H9 (cell line): Measurements from ENCODE around the gene PRKCD. TPM values are rescaled to one million over a fixed set of nuclear protein-coding genes. Genes with fewer than 3 reads are reported as not detected.

ENCODE experiments used
- DNase-seq: peaks from one replicate; pipeline ENCODE4 v3.0.0-alpha.2; 2017
- H2AFZ ChIP-seq: one replicate; pipeline ENCODE4 v1.6.1; 2013; ENCODE audit warnings: mild to moderate bottlenecking, low read length, control low read depth, moderate library complexity
- H2AK5ac ChIP-seq: 2 replicates; pipeline ENCODE4 v1.6.1; 2013; ENCODE audit warnings: low read length, control low read depth, mixed read lengths; ENCODE audit not compliant: insufficient read length
- H2BK120ac ChIP-seq: one replicate; pipeline ENCODE4 v1.6.1; 2013; ENCODE audit warnings: low read depth, mild to moderate bottlenecking, low read length, control low read depth, inconsistent platforms; ENCODE audit not compliant: poor library complexity, severe bottlenecking
- H2BK12ac ChIP-seq: 2 replicates; pipeline ENCODE4 v1.6.1; 2013; ENCODE audit warnings: low read length, control low read depth, mixed read lengths, low read depth; ENCODE audit not compliant: insufficient read length
- H2BK15ac ChIP-seq: 2 replicates; pipeline ENCODE4 v1.6.1; 2013; ENCODE audit warnings: low read depth, low read length, control low read depth
- H2BK20ac ChIP-seq: one replicate; pipeline ENCODE4 v1.6.1; 2013; ENCODE audit warnings: low read depth, mild to moderate bottlenecking, low read length, control low read depth, inconsistent platforms; ENCODE audit not compliant: poor library complexity, severe bottlenecking
- H2BK5ac ChIP-seq: 2 replicates; pipeline ENCODE4 v1.6.1; 2013; ENCODE audit warnings: low read length, control low read depth, mixed read lengths; ENCODE audit not compliant: insufficient read length
- H3K14ac ChIP-seq: 2 replicates; pipeline ENCODE4 v1.6.1; 2013; ENCODE audit warnings: low read length, control low read depth; ENCODE audit not compliant: insufficient read depth
- H3K18ac ChIP-seq: 2 replicates; pipeline ENCODE4 v1.6.1; 2013; ENCODE audit warnings: low read depth, mild to moderate bottlenecking, mixed read lengths, low read length, control low read depth; ENCODE audit not compliant: insufficient read length
- H3K23ac ChIP-seq: 2 replicates; pipeline ENCODE4 v1.6.1; 2013; ENCODE audit warnings: low read length, control low read depth, mixed read lengths, low read depth; ENCODE audit not compliant: insufficient read length
- H3K23me2 ChIP-seq: 2 replicates; pipeline ENCODE4 v1.6.1; 2013; ENCODE audit warnings: low read depth, mild to moderate bottlenecking, mixed read lengths, low read length, control low read depth; ENCODE audit not compliant: insufficient read length, poor library complexity, severe bottlenecking
- H3K27ac ChIP-seq: 2 replicates; pipeline ENCODE4 v1.5.1; 2013; ENCODE audit warnings: low read length, control low read depth, mixed read lengths, low read depth; ENCODE audit not compliant: insufficient read length
- H3K27me3 ChIP-seq: 2 replicates; pipeline ENCODE4 v1.6.1; 2013; ENCODE audit warnings: low read length, control low read depth, inconsistent platforms; ENCODE audit not compliant: insufficient read depth
- H3K4ac ChIP-seq: 2 replicates; pipeline ENCODE4 v1.6.1; 2013; ENCODE audit warnings: low read depth, mild to moderate bottlenecking, control low read depth, inconsistent platforms, low read length, moderate library complexity
- H3K4me1 ChIP-seq: 2 replicates; pipeline ENCODE4 v1.6.1; 2013; ENCODE audit warnings: low read length, control low read depth, inconsistent platforms; ENCODE audit not compliant: insufficient read depth
- H3K4me2 ChIP-seq: 2 replicates; pipeline ENCODE4 v1.6.1; 2013; ENCODE audit warnings: low read length, control low read depth, mixed read lengths; ENCODE audit not compliant: insufficient read length, insufficient read depth
- H3K56ac ChIP-seq: 2 replicates; pipeline ENCODE4 v1.6.1; 2013; ENCODE audit warnings: low read depth, mild to moderate bottlenecking, mixed read lengths, low read length, control low read depth; ENCODE audit not compliant: insufficient read length
- H3K79me1 ChIP-seq: 2 replicates; pipeline ENCODE4 v1.6.1; 2013; ENCODE audit warnings: low read depth, mild to moderate bottlenecking, moderate library complexity, low read length, control low read depth, inconsistent platforms; ENCODE audit not compliant: insufficient read depth, poor library complexity, severe bottlenecking
- H3K79me2 ChIP-seq: 2 replicates; pipeline ENCODE4 v1.6.1; 2013; ENCODE audit warnings: low read length, control low read depth, inconsistent platforms; ENCODE audit not compliant: insufficient read depth
- H3K9ac ChIP-seq: 2 replicates; pipeline ENCODE4 v1.6.1; 2013; ENCODE audit warnings: low read length, control low read depth, mixed read lengths; ENCODE audit not compliant: insufficient read length; ENCODE audit errors: extremely low read depth
- H3K9me3 ChIP-seq: one replicate; pipeline ENCODE4 v1.6.1; 2013; ENCODE audit warnings: low read depth, low read length, inconsistent platforms; ENCODE audit not compliant: control insufficient read depth
- H3T11ph ChIP-seq: one replicate; pipeline ENCODE4 v1.6.1; 2013; ENCODE audit warnings: mild to moderate bottlenecking, low read length, control low read depth, inconsistent platforms
- H4K20me1 ChIP-seq: one replicate; pipeline ENCODE4 v1.6.1; 2013; ENCODE audit not compliant: control insufficient read depth, insufficient read length, insufficient read depth
- H4K5ac ChIP-seq: 2 replicates; pipeline ENCODE4 v1.6.1; 2013; ENCODE audit warnings: low read depth, mild to moderate bottlenecking, mixed read lengths, low read length, control low read depth; ENCODE audit not compliant: insufficient read length
- H4K8ac ChIP-seq: replicated peaks from 2 replicates; pipeline ENCODE4 v1.6.1; 2013; ENCODE audit warnings: low read length, control low read depth, mixed read lengths, low read depth; ENCODE audit not compliant: insufficient read length
- H4K91ac ChIP-seq: 2 replicates; pipeline ENCODE4 v1.6.1; 2013; ENCODE audit warnings: low read depth, mild to moderate bottlenecking, moderate library complexity, mixed read lengths, low read length, control low read depth; ENCODE audit not compliant: insufficient read length
- H3K27ac Mint-ChIP-seq, 3 experiments: 2 replicates in 2 of 3; 3 replicates in 1 of 3; pipeline ENCODE4 v1.8.0; 2020 to 2021; ENCODE audit warnings: mixed read lengths in 3 of 3, mild to moderate bottlenecking in 1 of 3, moderate library complexity in 1 of 3
- H3K27me3 Mint-ChIP-seq: 2 replicates; pipeline ENCODE4 v1.8.0; 2021; ENCODE audit warnings: low read depth, mild to moderate bottlenecking, moderate library complexity, mixed read lengths
- H3K36me3 Mint-ChIP-seq, 3 experiments: 2 replicates in 2 of 3; 3 replicates in 1 of 3; pipeline ENCODE4 v1.8.0; 2020 to 2021; ENCODE audit warnings: low read depth in 3 of 3, mixed read lengths in 3 of 3; ENCODE audit not compliant: insufficient read depth in 1 of 3
- H3K4me1 Mint-ChIP-seq, 2 experiments: 2 replicates each; pipeline ENCODE4 v1.8.0; 2020; ENCODE audit warnings: mixed read lengths in 2 of 2
- H3K4me3 Mint-ChIP-seq, 2 experiments: 2 replicates in 1 of 2; 3 replicates in 1 of 2; pipeline ENCODE4 v1.8.0; 2020 to 2021; ENCODE audit warnings: mild to moderate bottlenecking in 2 of 2, mixed read lengths in 2 of 2, moderate library complexity in 1 of 2
- H3K9me3 Mint-ChIP-seq, 2 experiments: 2 replicates in 1 of 2; 3 replicates in 1 of 2; pipeline ENCODE4 v1.8.0; 2020; ENCODE audit warnings: mild to moderate bottlenecking in 2 of 2, mixed read lengths in 2 of 2, moderate library complexity in 1 of 2
- WGBS: extraction: QIAGEN DNeasy Blood & Tissue Kit; methylation state at CpG from one replicate; pipeline ENCODE4 v1.1.7; 2013; ENCODE audit warnings: missing lambda C conversion rate, low lambda C conversion rate, mixed read lengths; ENCODE audit not compliant: insufficient read length; ENCODE audit errors: extremely low coverage; 5-methylcytosine and 5-hydroxymethylcytosine counted together
- total RNA-seq: library from RNA; stranded (reverse); gene quantifications from 2 replicates; pipeline ENCODE4 v1.2.1, GENCODE V29; 2021
- TF ChIP-seq, protein P1 (sequence below): fragments of 200-600 bp; sonication (generic); conservative IDR thresholded peaks from 3 replicates; pipeline ENCODE4 v1.8.0; 2021; ENCODE audit warnings: antibody characterized with exemption, mild to moderate bottlenecking

Gene PRKCD
- total RNA-seq, 1 experiment from 2014 or later, result 23.7 TPM

- H2BK20ac ChIP-seq, result no peak overlapping the region
- no peaks in the 10 kb centered on the region for H3K79me1 ChIP-seq
- H3K27me3 ChIP-seq, result no peaks in the 10 kb centered on the region
- no peak overlapping the region for H2AK5ac ChIP-seq
- H3K4me1 ChIP-seq, result no peaks in the 10 kb centered on the region
- H4K20me1 ChIP-seq, result no peaks in the 10 kb centered on the region
- Mint-ChIP-seq H3K36me3 (peaks cover 0 to 13% (median 10%) of the 10 kb centered on the region in 3 experiments; a peak in 4 of 7 replicates), H3K27me3 (no peaks in the 10 kb centered on the region), H3K4me1 (no peaks in the 10 kb centered on the region; a peak in 1 of 4 replicates), H3K4me3 (no peak overlapping the region), H3K9me3 (no peaks in the 10 kb centered on the region), H3K27ac (no peak overlapping the region)
- H3K56ac ChIP-seq, result no peak overlapping the region
- no peaks in the 10 kb centered on the region for H3K79me2 ChIP-seq
- no CpG with 5 or more reads among the region's 3 CpGs for WGBS
- H3K27ac ChIP-seq, result no peak overlapping the region
- no peak overlapping the region for H3K14ac ChIP-seq
- TF ChIP-seq, protein P1, sequence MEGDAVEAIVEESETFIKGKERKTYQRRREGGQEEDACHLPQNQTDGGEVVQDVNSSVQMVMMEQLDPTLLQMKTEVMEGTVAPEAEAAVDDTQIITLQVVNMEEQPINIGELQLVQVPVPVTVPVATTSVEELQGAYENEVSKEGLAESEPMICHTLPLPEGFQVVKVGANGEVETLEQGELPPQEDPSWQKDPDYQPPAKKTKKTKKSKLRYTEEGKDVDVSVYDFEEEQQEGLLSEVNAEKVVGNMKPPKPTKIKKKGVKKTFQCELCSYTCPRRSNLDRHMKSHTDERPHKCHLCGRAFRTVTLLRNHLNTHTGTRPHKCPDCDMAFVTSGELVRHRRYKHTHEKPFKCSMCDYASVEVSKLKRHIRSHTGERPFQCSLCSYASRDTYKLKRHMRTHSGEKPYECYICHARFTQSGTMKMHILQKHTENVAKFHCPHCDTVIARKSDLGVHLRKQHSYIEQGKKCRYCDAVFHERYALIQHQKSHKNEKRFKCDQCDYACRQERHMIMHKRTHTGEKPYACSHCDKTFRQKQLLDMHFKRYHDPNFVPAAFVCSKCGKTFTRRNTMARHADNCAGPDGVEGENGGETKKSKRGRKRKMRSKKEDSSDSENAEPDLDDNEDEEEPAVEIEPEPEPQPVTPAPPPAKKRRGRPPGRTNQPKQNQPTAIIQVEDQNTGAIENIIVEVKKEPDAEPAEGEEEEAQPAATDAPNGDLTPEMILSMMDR, result no peak
- no peak overlapping the region for H3T11ph ChIP-seq
- no peak overlapping the region for H2BK5ac ChIP-seq
- H2BK12ac ChIP-seq, result no peak overlapping the region
- H2BK15ac ChIP-seq, result no peak overlapping the region
- no peak overlapping the region for H3K18ac ChIP-seq
- H4K8ac ChIP-seq, result no peak overlapping the region
- DNase-seq, result no peak
- no peak overlapping the region for H4K91ac ChIP-seq
- H3K9ac ChIP-seq, result no peak overlapping the region
- no peaks in the 10 kb centered on the region for H3K9me3 ChIP-seq
- no peak overlapping the region for H3K23ac ChIP-seq
- H2AFZ ChIP-seq, result no peak overlapping the region
- no peak overlapping the region for H3K4me2 ChIP-seq
- no peaks in the 10 kb centered on the region for H3K23me2 ChIP-seq
- no peak overlapping the region for H2BK120ac ChIP-seq
- no peak overlapping the region for H4K5ac ChIP-seq
- H3K4ac ChIP-seq, result no peak overlapping the region
These were observed 49.2 kb upstream of the PRKCD start for GRCh38 chr3:53111822-53112221.
